SKM-1 (cell line): ENCODE measurements around the gene TSN.
"Not testable (repeated sequence)": the region's sequence is repeated elsewhere in the genome, so short reads cannot be mapped to it uniquely, and the experiment has no call there.

ENCODE experiments used
- DNase-seq: peaks from one replicate; lab custom pipeline; 2025; ENCODE audit not compliant: unreplicated experiment; lab: John Stamatoyannopoulos, UW

The TSN gene

GRCh38 chr2:121798617-121799016 is 43.2 kb downstream of the TSN start:
- DNase-seq = no peak

DNA sequence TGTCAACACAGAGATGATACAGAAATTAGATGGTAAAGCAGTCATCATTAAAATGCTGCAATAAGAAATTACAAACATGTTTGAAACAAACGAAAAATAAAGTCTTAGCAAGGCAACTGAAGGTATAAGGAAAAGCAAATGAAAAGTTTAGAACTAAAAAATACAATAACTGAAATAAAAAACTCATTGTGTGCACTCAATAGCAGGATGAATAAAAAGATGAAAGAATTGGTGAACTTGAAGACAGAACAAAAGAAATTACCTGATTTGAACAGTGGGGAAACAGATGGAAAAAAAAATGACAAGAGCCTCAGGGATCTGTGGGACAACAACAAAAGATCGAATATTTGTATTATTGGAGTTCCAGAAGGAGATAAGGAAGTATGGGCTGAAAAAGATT is 46.5 kb downstream of the TSN start:
- DNase-seq = no peak

DNA sequence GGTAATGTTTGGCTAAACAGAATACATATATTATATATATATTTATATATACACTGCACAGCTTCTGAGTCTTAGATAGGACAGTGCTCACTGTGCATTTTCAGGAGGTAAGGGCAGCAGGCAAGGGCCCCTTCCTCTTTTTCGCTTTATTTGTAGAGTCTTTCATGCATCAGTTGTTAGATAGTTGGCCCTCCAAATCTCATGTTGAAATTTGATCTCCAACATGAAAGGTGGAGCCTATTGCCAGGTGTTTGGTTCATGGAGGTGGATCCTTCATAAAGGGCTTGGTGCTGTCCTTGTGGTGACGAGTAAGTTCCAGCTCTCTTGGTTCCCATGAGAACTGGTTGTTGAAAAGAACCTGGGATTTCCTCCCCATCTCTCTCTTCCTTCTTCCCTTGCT is 48.1 kb downstream of the TSN start:
- DNase-seq = peak; percentile 31

GRCh38 chr2:121804340-121804739 is 48.9 kb downstream of the TSN start:
- peak; percentile 98 for DNase-seq

DNA sequence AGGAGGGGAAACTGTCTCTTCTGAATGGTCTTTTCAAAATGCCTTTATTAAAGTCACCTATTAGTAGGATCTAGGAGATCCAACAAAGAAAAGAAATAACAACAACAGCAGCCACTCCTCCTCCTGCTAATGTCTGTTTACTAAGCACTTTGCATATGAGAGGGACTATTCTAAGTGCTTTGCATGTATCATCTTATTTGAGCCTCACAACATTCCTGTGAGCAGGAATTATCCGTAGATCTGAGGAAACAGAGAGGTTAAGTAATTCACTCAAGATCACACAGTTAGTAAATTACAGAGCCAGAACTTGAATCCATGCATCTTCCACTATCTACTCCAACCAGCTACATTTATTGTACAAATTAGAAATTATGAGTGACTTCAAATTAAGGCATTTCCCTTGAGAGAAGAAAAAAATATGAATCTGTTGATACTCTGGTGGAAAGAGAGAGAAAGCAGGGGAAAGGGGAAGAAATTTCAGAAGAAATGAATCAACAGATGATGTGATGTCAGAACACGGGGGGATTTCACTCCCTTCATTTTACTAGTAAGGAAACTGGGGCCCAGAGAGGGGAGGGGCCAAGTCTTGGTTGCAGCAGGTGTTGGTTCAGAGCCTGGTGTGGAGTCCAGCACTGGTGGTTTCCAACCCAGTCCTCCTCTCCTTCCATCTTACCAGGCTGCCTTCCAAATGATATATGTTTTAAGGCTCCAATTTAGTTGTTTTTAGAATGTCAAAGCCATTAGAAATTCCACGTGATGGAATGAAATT is 49.7 kb downstream of the TSN start:
- DNase-seq = no peak

DNA sequence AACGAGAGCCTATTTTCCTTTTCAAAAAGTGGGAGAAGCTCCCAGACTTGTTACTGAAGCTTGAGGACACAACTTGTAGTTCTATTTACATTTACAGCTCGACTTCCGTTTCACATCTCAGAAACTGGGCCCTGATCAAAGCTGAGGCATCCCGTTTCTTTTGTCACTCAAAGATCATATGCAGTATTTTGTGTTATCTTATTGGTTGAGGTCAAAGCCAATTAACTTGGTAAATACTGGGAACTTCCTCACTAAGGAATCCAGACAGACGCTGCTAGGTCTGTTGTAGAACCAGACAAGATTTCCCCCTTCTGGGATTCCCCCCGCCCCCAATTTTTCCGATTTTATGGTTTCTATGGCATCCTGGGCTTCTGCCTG is 50.3 kb downstream of the TSN start:
- no peak for DNase-seq

GRCh38 chr2:121807771-121808170 is 52.3 kb downstream of the TSN start:
- not testable (repeated sequence) for DNase-seq

GRCh38 chr2:121809607-121810006 is 54.2 kb downstream of the TSN start:
- no peak for DNase-seq

DNA sequence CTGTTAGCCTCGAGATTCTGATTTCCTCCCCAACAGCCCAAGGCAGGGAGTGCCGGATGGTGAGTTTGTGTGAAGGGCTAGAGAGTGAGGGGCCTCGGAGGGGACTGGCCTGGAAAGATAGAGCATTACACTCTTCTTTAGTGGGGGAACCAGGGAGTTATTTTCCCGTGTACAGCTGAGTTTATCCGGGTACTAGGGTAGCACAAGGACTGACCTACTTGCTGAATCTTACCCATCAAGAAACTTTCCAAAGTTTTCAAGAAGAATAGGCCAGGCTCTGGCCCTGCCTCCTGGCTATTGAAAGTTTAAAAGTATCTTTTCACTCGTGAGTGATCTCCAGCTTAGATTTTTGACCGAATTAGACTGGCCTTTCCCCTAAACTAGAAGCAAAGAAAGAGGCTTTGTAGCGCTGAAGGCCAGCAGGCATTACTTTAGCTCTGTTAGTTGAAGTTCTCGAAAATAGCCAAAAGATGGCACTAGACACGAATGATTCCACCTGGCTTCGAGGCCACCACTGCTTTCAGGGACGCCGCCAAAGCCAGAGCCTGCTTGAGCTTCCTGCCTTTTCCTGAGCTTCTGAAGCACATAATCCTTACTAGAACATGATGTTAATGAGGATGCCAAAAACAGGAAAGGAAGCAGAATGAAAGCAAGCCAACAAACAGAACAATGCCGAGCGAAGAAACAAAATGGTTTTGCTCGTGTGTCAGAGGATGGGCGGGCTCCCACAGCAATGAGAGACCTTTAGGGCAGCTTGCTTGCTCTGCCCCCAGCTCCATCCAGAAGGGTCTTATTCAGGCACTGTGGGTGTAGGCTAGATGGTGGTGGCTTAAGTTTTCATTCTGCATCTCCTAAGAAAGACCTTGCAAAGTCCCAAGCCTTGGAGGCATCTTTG is 55.8 kb downstream of the TSN start:
- peak; percentile 51 for DNase-seq

- DNase-seq = not testable (repeated sequence)
Measured at GRCh38 chr2:121813083-121813482, 57.6 kb downstream of the TSN start.

GRCh38 chr2:121815216-121815615 is 59.8 kb downstream of the TSN start:
- no peak for DNase-seq

GRCh38 chr2:121816797-121817196 is 61.3 kb downstream of the TSN start:
- DNase-seq = no peak

DNA sequence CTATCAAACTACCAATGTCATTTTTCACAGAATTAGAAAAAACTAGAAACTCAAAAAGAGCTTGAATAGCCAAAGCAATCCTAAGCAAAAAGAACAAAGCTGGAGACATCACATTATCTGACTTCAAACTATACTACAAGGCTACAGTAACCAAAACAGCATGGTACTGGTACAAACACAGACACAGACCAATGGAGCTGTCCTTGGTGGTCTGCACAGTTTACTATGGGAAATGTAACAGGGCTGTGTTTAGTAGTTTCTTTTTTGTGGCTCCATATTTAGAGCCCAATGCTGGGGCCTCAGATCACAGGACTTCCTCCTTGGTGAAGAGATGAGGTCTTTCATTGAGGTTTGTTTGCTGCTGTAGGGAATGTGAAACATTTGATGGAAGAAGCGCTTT is 61.9 kb downstream of the TSN start:
- not testable (repeated sequence) for DNase-seq
